ENCODE results near the gene SLC49A4. TPM values are rescaled to one million over a fixed set of nuclear protein-coding genes. Genes with fewer than 3 reads are reported as not detected.

SLC49A4 gene
- total RNA-seq, 1 donor from 2014 or later: 12.8 TPM

- ATAC-seq: no peak
- no peak for DNase-seq (ENCODE audit: low spot score)
- intact Hi-C loops (cut with DNase I): no loop called here
These were observed 97.5 kb downstream of the SLC49A4 start for GRCh38 chr3:122892118-122892960.

GRCh38 chr3:122893282-122893681 lies 98.4 kb downstream of the SLC49A4 start:
- no peak for ATAC-seq
- DNase-seq (ENCODE audit: low spot score): no peak
- intact Hi-C loops (cut with DNase I): no loop called here

GRCh38 chr3:122893754-122894668 lies 99.1 kb downstream of the SLC49A4 start:
- DNase-seq (ENCODE audit: low spot score) (no peak), ATAC-seq (no peak)

GRCh38 chr3:122898298-122898697 lies 103.4 kb downstream of the SLC49A4 start:
- ATAC-seq: no peak
- intact Hi-C loops (cut with DNase I): no loop called here
- DNase-seq (ENCODE audit: low spot score): no peak

More at GRCh38 chr3:122893754-122894668, 99.1 kb downstream of the SLC49A4 start:
- intact Hi-C loops (cut with DNase I): no loop called here

- DNase-seq (ENCODE audit: low spot score) (no peak), ATAC-seq (no peak)
- intact Hi-C loops (cut with DNase I): no loop called here
These were observed 107.5 kb downstream of the SLC49A4 start for GRCh38 chr3:122902326-122902725.

- ATAC-seq (no peak), DNase-seq (ENCODE audit: low spot score) (no peak)
- intact Hi-C loops (cut with DNase I): no loop called here
These were observed 108.3 kb downstream of the SLC49A4 start for GRCh38 chr3:122903171-122903570.

GRCh38 chr3:122907471-122907870 lies 112.6 kb downstream of the SLC49A4 start:
- intact Hi-C loops (cut with DNase I): no loop called here
- no peak for ATAC-seq
- DNase-seq (ENCODE audit: low spot score): no peak

- DNase-seq (ENCODE audit: low spot score) (no peak), ATAC-seq (no peak)
- intact Hi-C loops (cut with DNase I): no loop called here
These were observed 113.4 kb downstream of the SLC49A4 start for GRCh38 chr3:122908251-122908650.

GRCh38 chr3:122911901-122912300 lies 117.0 kb downstream of the SLC49A4 start:
- intact Hi-C loops (cut with DNase I): no loop called here
- ATAC-seq: no peak
- DNase-seq (ENCODE audit: low spot score): no peak

- ATAC-seq (no peak), DNase-seq (ENCODE audit: low spot score) (no peak)
- intact Hi-C loops (cut with DNase I): no loop called here
These were observed 118.1 kb downstream of the SLC49A4 start for GRCh38 chr3:122912772-122913538.

GRCh38 chr3:122913539-122914100 lies 118.8 kb downstream of the SLC49A4 start:
- ATAC-seq (no peak), DNase-seq (ENCODE audit: low spot score) (no peak)
- intact Hi-C loops (cut with DNase I): no loop called here

- ATAC-seq: no peak
These were observed 120.6 kb downstream of the SLC49A4 start for GRCh38 chr3:122915300-122916055.

GRCh38 chr3:122916084-122916483 lies 121.2 kb downstream of the SLC49A4 start:
- ATAC-seq: no peak
- DNase-seq (ENCODE audit: low spot score): no peak
- intact Hi-C loops (cut with DNase I): no loop called here

More at GRCh38 chr3:122915300-122916055, 120.6 kb downstream of the SLC49A4 start:
- no peak for DNase-seq (ENCODE audit: low spot score)
- intact Hi-C loops (cut with DNase I): no loop called here

- DNase-seq (ENCODE audit: low spot score): no peak
- no peak for ATAC-seq
- intact Hi-C loops (cut with DNase I): no loop called here
These were observed 121.7 kb downstream of the SLC49A4 start for GRCh38 chr3:122916580-122916979.

GRCh38 chr3:122917412-122917811 lies 122.5 kb downstream of the SLC49A4 start:
- ATAC-seq: no peak
- intact Hi-C loops (cut with DNase I): no loop called here
- no peak for DNase-seq (ENCODE audit: low spot score)

- DNase-seq (ENCODE audit: low spot score) (no peak), ATAC-seq (peak; percentile 49)
- intact Hi-C loops (cut with DNase I): no loop called here
These were observed 123.9 kb downstream of the SLC49A4 start for GRCh38 chr3:122918576-122919290.

- DNase-seq (ENCODE audit: low spot score) (no peak), ATAC-seq (no peak)
- intact Hi-C loops (cut with DNase I): no loop called here
These were observed 124.4 kb downstream of the SLC49A4 start for GRCh38 chr3:122919291-122919610.

GRCh38 chr3:122920986-122921385 lies 126.1 kb downstream of the SLC49A4 start:
- ATAC-seq (no peak), DNase-seq (ENCODE audit: low spot score) (no peak)
- intact Hi-C loops (cut with DNase I): no loop called here

Data from sciatic nerve (tissue), 2 donors.